HepG2 (cell line): ENCODE data around the gene SCGB3A1. TPM values are rescaled to one million over a fixed set of nuclear protein-coding genes. Genes with fewer than 3 reads are reported as not detected.

ENCODE experiments used
- CREBL2 ChIP-seq: sonication (generic); formaldehyde crosslinking; IDR thresholded peaks from 2 replicates; pipeline ENCODE4 v1.8.1; 2023; ENCODE audit warnings: missing genetic modification reagents, mild to moderate bottlenecking, borderline replicate concordance
- DMTF1 ChIP-seq: sonication (generic); formaldehyde crosslinking; IDR thresholded peaks from 2 replicates; pipeline ENCODE4 v1.4.0; 2020; ENCODE audit warnings: mild to moderate bottlenecking, missing genetic modification reagents
- DNMT1 ChIP-seq: sonication (generic); formaldehyde crosslinking; IDR thresholded peaks from 2 replicates; pipeline ENCODE4 v1.5.1; 2020; ENCODE audit warnings: mild to moderate bottlenecking, missing genetic modification reagents
- HOXA3 ChIP-seq: sonication (generic); formaldehyde crosslinking; IDR thresholded peaks from 2 replicates; pipeline ENCODE4 v1.5.0; 2020; ENCODE audit warnings: missing genetic modification reagents
- IKZF1 ChIP-seq: fragments of 450-650 bp; IDR thresholded peaks from 2 replicates; pipeline ENCODE4 v1.7.1; 2016
- REL ChIP-seq: sonication (generic); formaldehyde crosslinking; conservative IDR thresholded peaks from 2 replicates; pipeline ENCODE4 v1.8.0; 2022; ENCODE audit warnings: mild to moderate bottlenecking, missing genetic modification reagents, moderate library complexity
- RFX5 ChIP-seq: IDR thresholded peaks from 2 replicates; pipeline ENCODE4 v1.6.1; 2011; ENCODE audit warnings: low read depth, low read length, improper control_type of control experiment
- ZNF775 ChIP-seq: sonication (generic); formaldehyde crosslinking; IDR thresholded peaks from 2 replicates; pipeline ENCODE4 v1.4.0; 2020; ENCODE audit warnings: missing genetic modification reagents, mild to moderate bottlenecking, moderate library complexity, borderline replicate concordance
- polyA plus RNA-seq, 8 experiments: library from polyadenylated mRNA; depleted of rRNA in 3 of 8; stranded (reverse) in 7 of 8; unstranded in 1 of 8; fragments of >200 nt; fragmentation: Illumina TruSeq in 4 of 8; extraction: Trizol in 4 of 8; gene quantifications; 2 replicates each; pipeline versions ENCODE4 v1.2.1 to v1.2.3, GENCODE V29; 2011 to 2016; ENCODE audit warnings: low read depth in 4 of 8, missing spikeins in 1 of 8, mixed read lengths in 1 of 8; ENCODE audit not compliant: insufficient read depth in 1 of 8
- total RNA-seq, 5 experiments: library from RNA; depleted of rRNA; stranded (reverse); fragments of >200 nt; fragmentation: Illumina TruSeq; extraction: Trizol; gene quantifications; 2 replicates each; pipeline ENCODE4 v1.2.3, GENCODE V29; 2016; ENCODE audit warnings: low read depth in 1 of 5
- TF ChIP-seq, protein P1 (sequence below): sonication (generic); formaldehyde crosslinking; IDR thresholded peaks from 2 replicates; pipeline ENCODE4 v1.4.0; 2020; ENCODE audit warnings: missing genetic modification reagents, borderline replicate concordance

SCGB3A1 gene
- total and polyA plus RNA-seq, 2 of the 13 experiments (the other 11 are each of a cell fraction or from before 2014, with no cell fraction given) = not detected

DNA sequence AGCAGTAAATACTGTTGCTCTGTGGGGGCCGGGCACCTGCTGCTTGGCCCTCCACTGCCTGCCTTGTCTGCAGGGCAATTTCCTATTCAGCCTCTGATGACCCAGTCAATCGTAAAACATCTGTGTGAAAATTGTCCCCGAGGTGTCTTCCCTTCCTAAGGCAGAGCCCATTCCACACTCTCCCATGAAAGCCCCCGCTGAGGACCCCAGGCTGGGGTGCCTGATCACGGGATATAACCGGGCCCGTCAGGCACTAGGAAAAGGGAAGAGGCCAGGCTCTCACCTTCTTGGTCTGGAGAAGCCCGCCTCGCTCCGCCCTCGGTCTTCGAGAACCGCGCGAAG is 27.2 kb upstream of the SCGB3A1 start (continued):
- TF ChIP-seq HOXA3 (no peak), CREBL2 (CRISPR knock-in tag) (no peak), DNMT1 (CRISPR knock-in tag) (no peak), ZNF775 (CRISPR knock-in tag) (no peak), DMTF1 (CRISPR knock-in tag) (no peak), IKZF1 (no peak), RFX5 (no peak), REL (no peak)
- TF ChIP-seq, protein P1, sequence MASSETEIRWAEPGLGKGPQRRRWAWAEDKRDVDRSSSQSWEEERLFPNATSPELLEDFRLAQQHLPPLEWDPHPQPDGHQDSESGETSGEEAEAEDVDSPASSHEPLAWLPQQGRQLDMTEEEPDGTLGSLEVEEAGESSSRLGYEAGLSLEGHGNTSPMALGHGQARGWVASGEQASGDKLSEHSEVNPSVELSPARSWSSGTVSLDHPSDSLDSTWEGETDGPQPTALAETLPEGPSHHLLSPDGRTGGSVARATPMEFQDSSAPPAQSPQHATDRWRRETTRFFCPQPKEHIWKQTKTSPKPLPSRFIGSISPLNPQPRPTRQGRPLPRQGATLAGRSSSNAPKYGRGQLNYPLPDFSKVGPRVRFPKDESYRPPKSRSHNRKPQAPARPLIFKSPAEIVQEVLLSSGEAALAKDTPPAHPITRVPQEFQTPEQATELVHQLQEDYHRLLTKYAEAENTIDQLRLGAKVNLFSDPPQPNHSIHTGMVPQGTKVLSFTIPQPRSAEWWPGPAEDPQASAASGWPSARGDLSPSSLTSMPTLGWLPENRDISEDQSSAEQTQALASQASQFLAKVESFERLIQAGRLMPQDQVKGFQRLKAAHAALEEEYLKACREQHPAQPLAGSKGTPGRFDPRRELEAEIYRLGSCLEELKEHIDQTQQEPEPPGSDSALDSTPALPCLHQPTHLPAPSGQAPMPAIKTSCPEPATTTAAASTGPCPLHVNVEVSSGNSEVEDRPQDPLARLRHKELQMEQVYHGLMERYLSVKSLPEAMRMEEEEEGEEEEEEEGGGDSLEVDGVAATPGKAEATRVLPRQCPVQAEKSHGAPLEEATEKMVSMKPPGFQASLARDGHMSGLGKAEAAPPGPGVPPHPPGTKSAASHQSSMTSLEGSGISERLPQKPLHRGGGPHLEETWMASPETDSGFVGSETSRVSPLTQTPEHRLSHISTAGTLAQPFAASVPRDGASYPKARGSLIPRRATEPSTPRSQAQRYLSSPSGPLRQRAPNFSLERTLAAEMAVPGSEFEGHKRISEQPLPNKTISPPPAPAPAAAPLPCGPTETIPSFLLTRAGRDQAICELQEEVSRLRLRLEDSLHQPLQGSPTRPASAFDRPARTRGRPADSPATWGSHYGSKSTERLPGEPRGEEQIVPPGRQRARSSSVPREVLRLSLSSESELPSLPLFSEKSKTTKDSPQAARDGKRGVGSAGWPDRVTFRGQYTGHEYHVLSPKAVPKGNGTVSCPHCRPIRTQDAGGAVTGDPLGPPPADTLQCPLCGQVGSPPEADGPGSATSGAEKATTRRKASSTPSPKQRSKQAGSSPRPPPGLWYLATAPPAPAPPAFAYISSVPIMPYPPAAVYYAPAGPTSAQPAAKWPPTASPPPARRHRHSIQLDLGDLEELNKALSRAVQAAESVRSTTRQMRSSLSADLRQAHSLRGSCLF (CRISPR knock-in tag) = no peak
- TF ChIP-seq, all 625 proteins: peak for 0
